Vagina (tissue), 2 donors: ENCODE measurements around the gene RPL14. TPM values are rescaled to one million over a fixed set of nuclear protein-coding genes. Genes with fewer than 3 reads are reported as not detected.

Source experiments
- DNase-seq, 2 donors: peaks; one replicate each; pipeline ENCODE4 v3.0.0-alpha.2; 2017; ENCODE audit errors: extremely low spot score in 2 of 2
- H3K27ac ChIP-seq: fragments of 200-600 bp; sonication (generic); one replicate; pipeline ENCODE4 v1.5.1; 2019
- H3K27me3 ChIP-seq: fragments of 200-600 bp; sonication (generic); one replicate; pipeline ENCODE4 v1.5.1; 2019
- H3K36me3 ChIP-seq, 2 donors: fragments of 200-600 bp; sonication (generic); one replicate each; pipeline ENCODE4 v1.5.1; 2017 to 2019
- H3K4me1 ChIP-seq: fragments of 200-600 bp; sonication (generic); one replicate; pipeline ENCODE4 v1.5.1; 2019
- H3K4me3 ChIP-seq, 2 donors: fragments of 200-600 bp; sonication (generic); 1 replicate in 1 of 2; 2 replicates in 1 of 2; pipeline ENCODE4 v1.5.1; 2016 to 2019
- H3K9me3 ChIP-seq: fragments of 200-600 bp; sonication (generic); one replicate; pipeline ENCODE4 v1.5.1; 2019
- POLR2A ChIP-seq, 2 donors: fragments of 450-650 bp; IDR thresholded peaks; one replicate each; pipeline ENCODE4 v1.6.1; 2017; ENCODE audit warnings: antibody characterized with exemption in 2 of 2, mild to moderate bottlenecking in 2 of 2, moderate library complexity in 2 of 2
- POLR2AphosphoS5 ChIP-seq, 2 donors: sonication (generic); formaldehyde crosslinking; IDR thresholded peaks; one replicate each; pipeline ENCODE4 v1.9.0; 2017; ENCODE audit warnings: antibody characterized with exemption in 2 of 2, mild to moderate bottlenecking in 2 of 2, low read depth in 1 of 2; ENCODE audit not compliant: insufficient read depth in 1 of 2
- intact Hi-C: fragments of 100-400 bp; cut with DNase I; formaldehyde crosslinking; loops from one replicate; pipeline ENCODE4 v1.15.1; 2023
- total RNA-seq: library from RNA; depleted of rRNA; stranded (reverse); fragments of >200 nt; gene quantifications from one replicate; pipeline ENCODE4 v1.2.3, GENCODE V29; 2016
- TF ChIP-seq, protein P1 (sequence below), 3 experiments: fragments of 450-650 bp in 2 of 3; fragments of 200-600 bp in 1 of 3; sonication (generic) in 1 of 3; IDR thresholded peaks; one replicate each; pipeline ENCODE4 v1.5.1; 2017 to 2019; ENCODE audit warnings: antibody characterized with exemption in 3 of 3, mild to moderate bottlenecking in 2 of 3, moderate library complexity in 2 of 3

The RPL14 gene
- total RNA-seq, 1 donor from 2014 or later, result 500 TPM

DNA sequence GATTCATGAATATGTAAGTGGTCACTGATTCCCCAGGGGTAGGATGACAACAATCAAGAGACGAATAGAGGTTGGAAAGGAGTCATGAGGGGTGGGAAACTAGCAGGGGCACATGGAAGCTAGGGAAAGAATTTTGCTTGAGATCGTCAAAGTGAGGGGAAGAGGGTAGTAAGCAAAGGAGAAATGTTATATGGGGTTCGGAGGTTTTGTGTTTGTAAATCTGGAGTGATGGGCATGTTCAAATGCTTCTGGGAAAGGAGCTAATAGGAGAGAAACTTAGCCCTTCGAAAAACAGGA lies 7.9 kb downstream of the RPL14 start:
- H3K4me3 ChIP-seq, result no peak overlapping the region
- H3K27me3 ChIP-seq, result no peaks in the 10 kb centered on the region
- peaks cover 0 to 44% of the 10 kb centered on the region in 2 donors for H3K36me3 ChIP-seq
- TF ChIP-seq, protein P1, sequence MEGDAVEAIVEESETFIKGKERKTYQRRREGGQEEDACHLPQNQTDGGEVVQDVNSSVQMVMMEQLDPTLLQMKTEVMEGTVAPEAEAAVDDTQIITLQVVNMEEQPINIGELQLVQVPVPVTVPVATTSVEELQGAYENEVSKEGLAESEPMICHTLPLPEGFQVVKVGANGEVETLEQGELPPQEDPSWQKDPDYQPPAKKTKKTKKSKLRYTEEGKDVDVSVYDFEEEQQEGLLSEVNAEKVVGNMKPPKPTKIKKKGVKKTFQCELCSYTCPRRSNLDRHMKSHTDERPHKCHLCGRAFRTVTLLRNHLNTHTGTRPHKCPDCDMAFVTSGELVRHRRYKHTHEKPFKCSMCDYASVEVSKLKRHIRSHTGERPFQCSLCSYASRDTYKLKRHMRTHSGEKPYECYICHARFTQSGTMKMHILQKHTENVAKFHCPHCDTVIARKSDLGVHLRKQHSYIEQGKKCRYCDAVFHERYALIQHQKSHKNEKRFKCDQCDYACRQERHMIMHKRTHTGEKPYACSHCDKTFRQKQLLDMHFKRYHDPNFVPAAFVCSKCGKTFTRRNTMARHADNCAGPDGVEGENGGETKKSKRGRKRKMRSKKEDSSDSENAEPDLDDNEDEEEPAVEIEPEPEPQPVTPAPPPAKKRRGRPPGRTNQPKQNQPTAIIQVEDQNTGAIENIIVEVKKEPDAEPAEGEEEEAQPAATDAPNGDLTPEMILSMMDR (IDR thresholded peaks at IDR 0.05), result no peak
- no peak for TF ChIP-seq POLR2AphosphoS5 (IDR thresholded peaks at IDR 0.05; ENCODE audit: insufficient read depth in 1 of 2, low read depth in 1 of 2)
- no peak for TF ChIP-seq POLR2A (IDR thresholded peaks at IDR 0.05)
- no peaks in the 10 kb centered on the region for H3K4me1 ChIP-seq
- H3K27ac ChIP-seq, result no peak overlapping the region
- intact Hi-C loops, result no loop called here
- no peak for DNase-seq
- no peaks in the 10 kb centered on the region for H3K9me3 ChIP-seq

- Histone ChIP-seq H3K9me3 (no peaks in the 10 kb centered on the region), H3K4me1 (no peaks in the 10 kb centered on the region), H3K4me3 (no peak overlapping the region), H3K27me3 (no peaks in the 10 kb centered on the region), H3K27ac (no peak overlapping the region), H3K36me3 (peaks cover 0 to 40% of the 10 kb centered on the region in 2 donors)
- DNase-seq, result no peak
- TF ChIP-seq, protein P1 (IDR thresholded peaks at IDR 0.05), result no peak
- no peak for TF ChIP-seq POLR2AphosphoS5 (IDR thresholded peaks at IDR 0.05; ENCODE audit: insufficient read depth in 1 of 2, low read depth in 1 of 2)
- no peak for TF ChIP-seq POLR2A (IDR thresholded peaks at IDR 0.05)
- intact Hi-C loops, result no loop called here
Observed at GRCh38 chr3:40465456-40465855, 8.3 kb downstream of the RPL14 start.

DNA sequence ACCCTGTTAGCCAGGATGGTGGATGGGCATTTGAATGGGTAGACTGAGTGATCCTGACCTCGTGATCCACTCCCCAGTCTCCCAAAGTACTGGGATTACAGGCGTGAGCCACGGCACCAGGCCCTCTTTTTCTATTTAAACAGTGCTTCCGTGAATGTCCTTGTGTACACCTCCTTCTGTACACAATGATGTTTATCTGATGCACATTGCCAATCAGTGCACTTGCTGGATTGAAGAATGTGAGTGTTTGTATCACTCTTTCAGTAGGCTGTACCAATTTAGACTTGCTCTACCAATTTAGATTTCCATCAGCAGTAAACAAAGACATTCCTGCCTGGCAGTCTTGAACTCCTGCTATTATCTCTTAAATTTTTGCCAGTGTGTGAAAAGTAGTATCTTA lies 10.9 kb downstream of the RPL14 start:
- H3K27me3 ChIP-seq, result no peaks in the 10 kb centered on the region
- intact Hi-C loops, result no loop called here
- no peak overlapping the region for H3K4me3 ChIP-seq
- TF ChIP-seq, protein P1 (IDR thresholded peaks at IDR 0.05), result no peak
- no peak for TF ChIP-seq POLR2A (IDR thresholded peaks at IDR 0.05)
- TF ChIP-seq POLR2AphosphoS5 (IDR thresholded peaks at IDR 0.05; ENCODE audit: insufficient read depth in 1 of 2, low read depth in 1 of 2), result no peak
- peaks cover 0 to 15% of the 10 kb centered on the region in 2 donors for H3K36me3 ChIP-seq
- no peak overlapping the region for H3K27ac ChIP-seq
- no peaks in the 10 kb centered on the region for H3K4me1 ChIP-seq
- no peak for DNase-seq
- H3K9me3 ChIP-seq, result no peaks in the 10 kb centered on the region

GRCh38 chr3:40470701-40471100 lies 13.6 kb downstream of the RPL14 start:
- no peaks in the 10 kb centered on the region for H3K27me3 ChIP-seq
- no peak for DNase-seq
- no peak overlapping the region for H3K27ac ChIP-seq
- no peaks in the 10 kb centered on the region for H3K9me3 ChIP-seq
- TF ChIP-seq POLR2AphosphoS5 (IDR thresholded peaks at IDR 0.05; ENCODE audit: insufficient read depth in 1 of 2, low read depth in 1 of 2) (no peak), POLR2A (IDR thresholded peaks at IDR 0.05) (no peak)
- TF ChIP-seq, protein P1 (IDR thresholded peaks at IDR 0.05), result no peak
- no peaks in the 10 kb centered on the region for H3K4me1 ChIP-seq
- no peak overlapping the region for H3K4me3 ChIP-seq
- intact Hi-C loops, result no loop called here
- H3K36me3 ChIP-seq, result no peaks in the 10 kb centered on the region

DNA sequence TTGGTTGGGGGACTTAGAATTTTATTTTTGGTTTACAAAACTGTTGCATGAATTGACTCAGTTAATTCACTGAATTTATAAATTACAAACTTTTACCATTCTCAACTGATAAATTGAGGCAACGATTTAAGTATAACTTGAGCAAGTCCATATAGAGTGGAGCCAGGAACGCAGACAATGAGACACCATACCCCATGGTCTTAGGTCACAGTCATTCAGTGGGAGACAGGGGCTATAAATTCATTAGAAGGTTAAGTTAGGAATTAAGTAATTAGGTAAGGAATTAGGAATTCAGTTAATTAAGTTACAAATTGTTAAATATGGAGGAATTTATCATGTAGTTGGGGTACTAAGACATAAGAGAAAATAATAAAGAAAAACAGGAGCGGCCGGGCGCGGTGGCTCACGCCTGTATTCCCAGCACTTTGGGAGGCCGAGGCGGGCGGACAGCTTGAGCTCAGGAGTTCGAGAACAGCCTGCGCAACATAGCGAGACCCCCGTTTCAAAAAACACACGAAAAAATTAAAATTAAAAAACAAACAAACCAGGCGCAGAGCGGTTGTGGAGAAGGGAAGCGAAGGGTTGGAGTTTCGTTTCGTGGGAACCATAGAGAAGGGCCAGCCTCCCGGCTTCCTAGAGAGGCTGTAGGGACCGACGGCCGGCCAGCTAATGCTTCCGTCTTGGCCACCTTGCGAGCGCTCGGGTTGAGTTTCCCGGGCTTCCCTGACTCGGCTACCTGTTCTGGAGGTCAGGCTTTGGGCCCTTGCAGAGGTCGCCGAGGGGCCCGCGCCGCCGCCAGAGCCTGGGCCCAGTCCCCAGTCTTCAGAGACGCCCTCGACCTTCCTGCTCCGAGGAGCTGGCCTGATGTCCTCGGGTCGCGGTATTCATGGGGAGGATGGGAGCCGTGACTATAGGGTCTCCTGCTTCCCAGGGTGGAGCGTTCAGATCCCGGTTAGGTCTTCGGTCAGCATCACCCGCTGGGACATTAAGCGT lies 19.6 kb downstream of the RPL14 start, which contains the start of gene ZNF619:
Gene ZNF619 (plus strand): TSS at position 645 of the 993 bp plus-strand sequence. CDS start 858 bp downstream, outside the sequence.
- DNase-seq, result no peak
- Histone ChIP-seq H3K4me3 (peak within 1 kb of the TSS; percentile 75 to 89), H3K27me3 (no peaks in the 10 kb centered on the region), H3K9me3 (no peaks in the 10 kb centered on the region), H3K36me3 (peaks cover 0 to 6% of the 10 kb centered on the region in 2 donors), H3K4me1 (peaks cover 7% of the 10 kb centered on the region), H3K27ac (peak within 1 kb of the TSS; percentile 70)
- TF ChIP-seq POLR2A (IDR thresholded peaks at IDR 0.05) (no peak), POLR2AphosphoS5 (IDR thresholded peaks at IDR 0.05; ENCODE audit: insufficient read depth in 1 of 2, low read depth in 1 of 2) (peak; percentile 49 to 54)
- TF ChIP-seq, protein P1 (IDR thresholded peaks at IDR 0.05), result no peak
- intact Hi-C loops, result no loop called here
